HL-60/S4 treated with retinoic acid at 250 ng/mL for 4 days and 3 days (cell line): ENCODE measurements around the gene JUND.

Experiments
- in situ Hi-C: fragments of 300-500 bp; cut with MboI; formaldehyde crosslinking; loops from 2 replicates; pipeline ENCODE4 v1.7.0; 2022; ENCODE audit warnings: low sequenced_read_pairs

Gene JUND

DNA sequence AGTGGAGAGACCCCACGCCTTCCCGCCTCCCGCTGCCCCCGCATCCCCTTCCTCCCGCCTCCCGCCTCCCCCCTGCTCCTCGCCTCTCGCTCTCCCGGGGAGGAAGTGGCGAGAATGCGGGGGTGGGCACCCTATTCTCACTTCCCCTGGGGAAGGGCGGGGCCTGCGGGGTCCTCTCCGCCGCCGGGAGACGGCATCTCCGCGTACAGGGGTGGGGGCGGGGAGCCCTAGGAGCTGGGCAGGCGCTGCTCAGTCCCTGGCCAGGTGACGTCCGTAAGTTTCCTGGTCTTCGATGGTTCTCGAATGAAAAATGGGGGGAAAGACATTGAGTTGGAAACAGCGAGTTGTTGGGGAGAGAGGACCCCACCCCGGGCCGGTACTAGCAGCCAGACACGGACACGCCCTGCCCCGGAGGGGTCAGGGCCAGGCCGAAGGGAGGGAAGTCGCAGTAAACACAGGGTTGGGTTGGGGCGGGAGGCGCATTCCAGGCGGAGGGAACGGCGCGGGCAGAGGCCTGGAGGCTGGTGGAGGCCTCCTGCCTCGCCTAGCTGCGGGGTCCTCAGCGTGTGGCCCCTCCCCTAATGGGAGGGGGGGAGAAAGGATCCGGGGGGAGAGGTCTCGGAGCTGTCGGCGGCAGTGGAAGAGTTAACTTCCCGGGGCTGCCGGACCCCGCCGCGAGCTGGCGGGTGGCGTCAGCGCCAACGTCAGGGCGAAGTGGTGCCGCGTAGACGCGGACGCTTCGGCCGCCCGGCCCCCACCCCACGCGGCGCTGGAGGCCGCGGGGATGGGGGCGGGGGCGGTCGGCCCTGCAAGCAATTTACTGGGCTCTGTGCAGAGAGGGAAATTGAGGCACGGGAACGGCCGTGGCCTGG, 10.4 kb upstream of the JUND start:
- in situ Hi-C loops, result no loop called here

DNA sequence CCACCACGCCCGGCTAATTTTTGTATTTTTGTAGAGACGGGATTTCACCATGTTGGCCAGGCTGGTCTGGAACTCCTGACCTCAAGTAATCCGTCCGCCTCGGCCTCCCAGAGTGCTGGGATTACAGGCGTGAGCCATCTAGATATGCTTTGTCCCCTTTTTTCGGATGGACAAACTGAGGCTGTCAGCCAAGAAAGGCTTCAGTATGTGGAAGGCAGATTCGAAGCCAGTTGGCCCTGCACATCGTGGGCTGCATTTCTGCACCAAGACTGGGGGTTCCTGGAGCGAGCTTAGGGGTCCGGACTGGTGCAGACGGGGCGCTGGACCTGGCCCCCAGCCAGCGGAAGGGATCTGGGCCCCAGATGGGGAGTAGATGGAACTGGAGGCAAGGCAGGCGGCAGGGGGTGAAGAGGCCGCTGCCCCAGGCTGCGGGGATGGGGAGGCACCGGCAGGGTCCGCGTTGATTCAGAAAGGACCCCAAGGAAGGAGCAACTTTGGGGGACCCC, 9.7 kb upstream of the JUND start:
- in situ Hi-C loops, result no loop called here

- in situ Hi-C loops, result no loop called here
Measured at GRCh38 chr19:18290302-18291018, 9.0 kb upstream of the JUND start.

- in situ Hi-C loops, result no loop called here
Measured at GRCh38 chr19:18289471-18290301, 8.3 kb upstream of the JUND start.

DNA sequence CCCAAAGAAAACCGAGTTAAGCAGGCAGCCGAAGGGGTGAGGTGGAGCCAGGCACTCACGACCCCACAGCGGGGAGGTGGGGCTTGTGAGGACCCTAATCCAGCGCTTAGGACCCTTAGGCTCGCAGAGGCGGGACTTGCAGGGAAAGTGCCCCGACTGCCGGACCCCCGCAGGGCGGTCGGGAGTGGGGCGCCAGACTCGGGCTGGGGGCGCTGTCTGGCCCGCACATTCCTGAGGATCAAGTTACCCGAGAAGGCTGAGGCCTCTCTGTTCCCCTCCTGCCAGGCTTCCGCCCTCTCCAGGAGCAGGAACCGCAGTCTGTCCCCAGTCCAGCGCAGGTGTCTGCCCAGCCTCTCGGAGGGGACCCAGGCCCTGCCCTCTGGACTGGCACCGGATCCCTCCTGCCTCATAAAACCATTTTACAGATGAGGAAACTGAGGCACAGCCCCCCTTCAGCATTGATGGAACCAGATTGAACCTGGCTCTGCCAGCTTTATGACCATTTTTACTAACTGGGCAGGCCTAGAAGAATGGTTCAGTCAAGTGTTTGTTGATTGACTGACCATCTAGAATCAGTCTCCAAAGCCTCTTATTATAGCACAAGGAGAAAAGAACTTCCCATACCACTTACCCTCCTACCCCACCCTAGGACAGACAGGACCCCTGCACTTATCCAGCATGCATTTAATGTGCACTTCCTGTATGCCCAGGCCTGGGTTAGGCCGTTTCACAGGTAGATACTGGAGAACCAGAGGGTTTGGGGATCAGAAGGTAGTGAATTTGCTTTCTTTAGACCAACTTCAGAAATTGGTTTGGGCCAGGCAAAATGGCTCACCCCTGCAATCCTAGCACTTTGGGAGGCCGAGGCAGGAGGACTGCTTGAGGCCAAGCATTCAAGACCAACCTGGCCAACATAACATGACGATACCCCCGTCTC, 6.7 kb upstream of the JUND start:
- in situ Hi-C loops, result no loop called here

GRCh38 chr19:18286973-18287635, 5.7 kb upstream of the JUND start:
- in situ Hi-C loops, result no loop called here

DNA sequence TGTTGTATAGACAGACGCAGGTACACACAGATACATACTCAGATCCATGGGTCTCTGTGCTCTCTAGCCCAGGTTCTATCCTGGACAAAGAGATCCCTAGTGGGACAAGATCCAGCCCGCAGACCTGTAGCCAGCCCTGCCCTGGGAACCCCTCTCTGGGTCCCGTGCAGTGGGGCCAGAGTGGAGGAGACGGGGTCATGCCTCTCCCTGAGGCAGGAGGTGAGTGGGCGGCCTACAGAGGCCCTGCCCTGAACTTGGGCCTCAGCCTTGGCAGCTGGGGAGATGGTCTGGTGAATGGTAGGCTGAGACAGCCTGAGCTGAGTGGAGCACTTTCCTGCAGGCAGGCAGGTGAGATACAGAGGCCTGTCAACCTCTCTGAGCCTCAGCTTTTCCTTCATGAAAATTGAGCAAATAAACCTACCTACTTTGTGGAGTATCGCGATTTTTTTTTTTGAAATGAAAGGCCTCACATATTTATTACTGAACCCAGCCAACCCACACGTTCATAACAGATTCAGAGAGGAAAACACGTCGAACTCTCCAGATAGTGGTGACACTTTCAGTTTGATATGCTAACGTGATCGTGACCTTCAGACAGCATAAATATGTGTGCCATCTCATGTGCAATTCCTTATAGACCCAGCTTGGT, 3.4 kb upstream of the JUND start:
- in situ Hi-C loops, result no loop called here

DNA sequence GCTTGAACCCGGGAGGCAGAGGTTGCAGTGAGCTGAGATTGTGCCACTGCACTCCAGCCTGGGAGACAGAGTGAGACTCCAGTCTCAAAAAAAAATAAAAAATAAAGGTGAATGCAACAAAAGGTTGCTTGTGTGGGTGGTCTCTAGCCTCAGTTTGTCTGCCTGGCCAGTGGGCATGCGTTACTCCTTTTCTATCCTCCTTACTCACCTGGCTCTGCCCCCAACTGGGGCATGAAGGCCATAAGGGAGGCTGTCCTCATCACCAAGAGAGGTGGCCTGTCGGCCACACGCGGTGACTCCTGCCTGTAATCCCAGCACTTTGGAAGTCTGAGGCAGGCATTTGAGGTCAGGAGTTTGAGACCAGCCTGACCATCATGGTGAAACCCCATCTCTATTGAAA, 1.9 kb upstream of the JUND start:
- in situ Hi-C loops, result no loop called here

GRCh38 chr19:18282788-18283141, 1.3 kb upstream of the JUND start:
- in situ Hi-C loops, result no loop called here

DNA sequence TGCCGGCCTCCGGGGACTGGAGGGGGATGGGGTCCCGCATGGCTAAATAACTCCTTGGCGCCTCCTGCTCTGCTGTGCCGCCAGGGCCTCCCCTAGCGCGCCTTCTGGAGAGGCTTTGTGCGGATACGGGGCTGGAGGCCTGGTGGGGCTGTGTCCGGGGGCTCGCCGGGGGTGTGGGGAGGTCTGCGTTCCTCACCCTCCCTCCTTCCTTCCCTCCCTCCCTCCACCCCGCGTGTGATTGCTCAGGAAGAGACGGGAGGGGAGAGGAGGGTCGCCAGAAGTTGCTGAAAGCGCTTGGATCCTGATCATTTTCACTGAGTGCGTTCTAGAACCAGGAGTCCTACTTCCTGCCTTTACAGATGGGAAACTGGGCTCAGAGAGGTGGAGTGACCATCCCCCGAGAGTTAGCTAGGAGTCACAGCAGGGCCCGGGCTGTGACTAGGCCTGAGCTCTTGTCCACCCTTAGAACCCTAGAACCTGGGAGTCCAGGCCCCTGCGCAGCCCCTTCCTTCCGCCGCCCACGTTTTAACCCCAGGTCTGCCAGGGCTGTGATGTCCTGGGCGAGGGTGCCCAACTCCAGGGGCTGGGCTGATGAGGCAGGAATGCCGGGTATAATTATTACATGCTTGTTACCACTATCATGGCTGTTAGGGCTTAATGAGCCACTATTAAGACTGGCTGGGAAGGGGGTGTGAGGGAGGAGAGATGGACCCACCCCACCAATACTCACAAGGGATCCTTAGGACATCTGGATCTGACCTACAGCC, 782 bp upstream of the JUND start:
- in situ Hi-C loops, result no loop called here

DNA sequence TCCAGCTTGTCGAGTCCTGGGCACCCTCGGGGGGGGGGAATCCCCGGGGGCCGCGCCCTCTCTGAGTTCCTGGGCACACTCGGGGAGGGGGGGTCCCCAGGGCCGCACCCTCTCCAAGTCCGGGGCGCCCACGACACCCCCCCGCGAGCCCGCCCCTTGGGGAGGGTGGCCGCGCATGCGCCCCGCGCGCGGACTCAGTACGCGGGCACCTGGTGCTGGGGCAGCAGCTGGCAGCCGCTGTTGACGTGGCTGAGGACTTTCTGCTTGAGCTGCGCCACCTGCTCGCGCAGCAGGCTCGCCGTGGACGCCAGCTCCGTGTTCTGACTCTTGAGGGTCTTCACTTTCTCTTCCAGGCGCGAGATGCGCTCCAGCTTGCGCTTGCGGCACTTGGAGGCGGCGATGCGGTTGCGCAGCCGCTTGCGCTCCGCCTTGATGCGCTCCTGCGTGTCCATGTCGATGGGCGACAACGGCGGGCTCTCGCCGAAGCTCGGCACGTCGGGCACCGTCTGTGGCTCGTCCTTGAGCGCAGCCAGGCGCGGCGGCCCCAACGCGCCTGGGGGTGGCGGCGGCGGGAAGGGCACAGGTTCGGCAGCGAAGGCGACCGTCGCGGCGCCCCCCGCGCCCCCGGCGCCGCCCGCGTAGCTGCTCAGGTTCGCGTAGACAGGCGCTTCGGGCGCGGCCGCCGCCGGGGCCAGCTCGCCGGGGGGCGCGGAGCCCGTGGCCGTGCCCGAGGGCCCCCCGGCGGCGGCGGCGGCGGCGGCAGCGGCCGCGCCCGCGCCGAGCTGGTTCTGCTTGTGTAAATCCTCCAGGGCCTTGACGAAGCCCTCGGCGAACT, 958 bp downstream of the JUND start:
- in situ Hi-C loops, result no loop called here

- in situ Hi-C loops, result loop anchor here (5.0 to 10.0 kb wide), 2 partner anchors 43 to 125 kb away; partner anchors contain the start of gene LSM4
Measured at GRCh38 chr19:18279516-18280246, 1.7 kb downstream of the JUND start.

DNA sequence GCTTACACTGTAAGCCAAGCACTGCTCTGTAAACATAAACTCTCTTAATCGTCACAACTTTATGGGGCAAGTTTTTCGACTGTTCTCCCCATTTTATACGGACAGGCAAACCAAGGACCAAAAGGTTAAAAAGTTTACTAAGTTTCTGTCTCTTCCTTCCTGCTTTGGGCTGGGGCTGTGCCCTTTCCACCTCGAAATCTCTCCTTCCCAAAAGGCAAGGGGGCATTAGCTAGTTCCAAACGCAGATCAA, 2.2 kb downstream of the JUND start:
- in situ Hi-C loops, result loop anchor here (5.0 to 10.0 kb wide), 2 partner anchors 43 to 126 kb away; partner anchors contain the start of gene LSM4

DNA sequence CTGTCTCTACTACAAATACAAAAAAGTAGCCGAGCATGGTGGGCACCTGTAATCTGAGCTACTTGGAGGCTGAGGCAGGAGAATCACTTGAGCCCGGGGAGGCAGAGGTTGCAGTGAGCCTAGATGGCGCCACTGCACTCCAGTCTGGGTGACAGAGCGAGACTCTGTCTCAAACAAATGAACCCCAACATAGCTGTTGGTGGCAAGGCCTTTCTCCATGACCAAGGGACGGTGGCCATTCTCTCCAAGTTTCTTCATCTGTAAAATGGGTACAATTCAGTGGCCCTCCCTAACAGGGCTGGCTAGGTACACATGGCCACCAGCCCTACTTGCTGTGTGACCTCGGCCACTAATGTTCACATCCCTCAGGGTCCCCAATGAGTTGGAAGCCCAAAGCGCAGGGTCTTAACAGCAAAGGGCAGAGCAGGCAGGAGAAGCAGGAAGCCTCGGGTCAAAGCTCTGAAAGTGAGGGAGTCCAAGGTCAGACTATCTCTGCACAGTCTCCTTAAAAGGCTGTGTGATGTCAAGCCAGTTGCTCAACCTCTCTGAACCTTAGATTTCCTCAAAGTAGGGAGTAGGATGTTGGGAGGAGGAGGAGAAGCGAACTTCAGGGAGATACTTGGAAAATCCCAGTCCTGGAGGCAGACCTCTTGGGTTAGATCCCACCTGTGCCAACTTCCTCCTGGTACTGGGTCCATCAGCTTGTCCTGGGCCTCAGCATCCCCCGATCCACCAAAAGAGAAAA, 2.7 kb downstream of the JUND start:
- in situ Hi-C loops, result loop anchor here (5.0 to 10.0 kb wide), 2 partner anchors 44 to 126 kb away; partner anchors contain the start of gene LSM4

DNA sequence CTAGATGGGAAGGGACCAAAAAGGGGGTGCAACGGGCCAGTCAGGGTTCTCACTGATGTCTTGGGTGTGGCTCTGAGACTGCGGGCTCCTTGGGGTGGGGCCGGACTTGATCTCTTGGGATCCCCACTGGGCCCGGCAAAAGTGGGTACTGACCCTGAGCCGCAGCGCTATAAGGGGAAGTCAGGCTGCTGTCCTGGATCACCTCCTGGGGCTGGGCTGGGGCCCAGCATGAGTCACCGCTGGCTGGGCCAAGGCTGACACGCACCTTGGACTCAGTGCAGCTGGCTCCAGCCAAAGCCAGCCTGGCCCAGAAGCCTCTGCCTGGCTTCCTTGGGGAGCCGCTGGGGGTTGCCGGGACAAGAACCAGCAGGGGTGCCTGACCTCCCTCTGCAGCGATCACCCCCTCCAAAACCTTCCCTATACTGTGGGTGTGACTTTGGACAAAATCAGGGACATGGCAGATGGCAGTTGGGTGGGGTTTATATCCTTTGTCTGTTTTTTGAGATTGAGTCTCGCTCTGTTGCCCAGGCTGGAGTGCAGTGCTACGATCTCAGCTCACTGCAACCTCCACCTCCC, 6.6 kb downstream of the JUND start:
- in situ Hi-C loops, result loop anchor here (5.0 to 10.0 kb wide), 2 partner anchors 47 to 130 kb away; partner anchors contain the start of gene LSM4
